NCI-H1436 treated with DMSO at 0.1 percent for 48 hours (cell line): ENCODE results near the gene CACNA1G.

ENCODE experiments used
- DNase-seq: peaks from one replicate; lab custom pipeline; 2025; lab: John Stamatoyannopoulos, UW

Gene CACNA1G

DNA sequence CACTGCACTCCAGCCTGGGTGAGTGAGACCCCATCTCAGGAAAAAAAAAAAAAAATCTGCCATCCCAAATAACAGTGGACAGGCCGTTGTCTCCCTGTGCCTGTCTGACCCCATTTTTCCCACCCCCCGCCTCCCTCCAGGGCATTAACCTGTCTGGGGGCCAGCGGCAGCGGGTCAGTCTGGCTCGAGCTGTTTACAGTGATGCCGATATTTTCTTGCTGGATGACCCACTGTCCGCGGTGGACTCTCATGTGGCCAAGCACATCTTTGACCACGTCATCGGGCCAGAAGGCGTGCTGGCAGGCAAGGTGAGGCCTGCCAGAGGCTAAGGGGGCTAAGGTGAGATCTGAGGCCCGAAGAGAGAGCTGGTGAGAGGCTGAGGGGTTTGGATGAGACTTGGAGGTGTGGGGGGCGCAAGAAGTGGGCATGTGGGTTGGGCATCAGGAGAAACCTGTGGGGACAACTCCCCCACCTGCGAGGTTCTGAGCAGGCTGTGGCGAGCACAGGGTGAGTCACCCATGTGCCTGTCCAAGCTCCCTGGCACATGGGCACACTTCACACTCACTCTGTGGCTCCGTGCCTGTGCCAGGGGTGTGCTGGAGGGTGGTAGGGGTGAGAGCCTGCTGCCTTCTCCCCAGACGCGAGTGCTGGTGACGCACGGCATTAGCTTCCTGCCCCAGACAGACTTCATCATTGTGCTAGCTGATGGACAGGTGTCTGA lies 112.5 kb downstream of the CACNA1G start:
- DNase-seq: no peak

DNA sequence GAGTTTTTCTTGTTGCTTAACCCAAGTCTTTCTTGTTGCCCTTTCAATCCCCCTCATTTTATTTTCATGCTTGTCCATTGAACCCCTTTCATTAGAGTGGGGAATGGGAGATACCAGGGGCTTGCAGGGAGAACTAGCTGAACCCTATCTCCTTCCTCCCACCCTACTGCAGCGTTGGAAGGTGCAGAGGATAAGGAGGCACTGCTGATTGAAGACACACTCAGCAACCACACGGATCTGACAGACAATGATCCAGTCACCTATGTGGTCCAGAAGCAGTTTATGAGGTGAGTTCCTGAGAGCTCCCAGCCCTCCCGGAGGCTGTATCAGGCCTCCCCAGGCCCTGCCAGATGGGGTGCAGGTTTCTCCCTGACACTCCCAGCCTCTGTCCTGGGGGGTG lies 114.7 kb downstream of the CACNA1G start:
- DNase-seq: no peak

DNA sequence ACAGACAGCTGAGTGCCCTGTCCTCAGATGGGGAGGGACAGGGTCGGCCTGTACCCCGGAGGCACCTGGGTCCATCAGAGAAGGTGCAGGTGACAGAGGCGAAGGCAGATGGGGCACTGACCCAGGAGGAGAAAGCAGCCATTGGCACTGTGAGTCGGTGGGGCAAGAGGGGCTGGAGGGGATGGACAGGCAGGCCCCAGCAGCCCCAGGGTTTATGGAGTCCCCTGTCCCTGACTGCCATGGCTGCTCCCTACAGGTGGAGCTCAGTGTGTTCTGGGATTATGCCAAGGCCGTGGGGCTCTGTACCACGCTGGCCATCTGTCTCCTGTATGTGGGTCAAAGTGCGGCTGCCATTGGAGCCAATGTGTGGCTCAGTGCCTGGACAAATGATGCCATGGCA lies 115.1 kb downstream of the CACNA1G start:
- no peak for DNase-seq

DNA sequence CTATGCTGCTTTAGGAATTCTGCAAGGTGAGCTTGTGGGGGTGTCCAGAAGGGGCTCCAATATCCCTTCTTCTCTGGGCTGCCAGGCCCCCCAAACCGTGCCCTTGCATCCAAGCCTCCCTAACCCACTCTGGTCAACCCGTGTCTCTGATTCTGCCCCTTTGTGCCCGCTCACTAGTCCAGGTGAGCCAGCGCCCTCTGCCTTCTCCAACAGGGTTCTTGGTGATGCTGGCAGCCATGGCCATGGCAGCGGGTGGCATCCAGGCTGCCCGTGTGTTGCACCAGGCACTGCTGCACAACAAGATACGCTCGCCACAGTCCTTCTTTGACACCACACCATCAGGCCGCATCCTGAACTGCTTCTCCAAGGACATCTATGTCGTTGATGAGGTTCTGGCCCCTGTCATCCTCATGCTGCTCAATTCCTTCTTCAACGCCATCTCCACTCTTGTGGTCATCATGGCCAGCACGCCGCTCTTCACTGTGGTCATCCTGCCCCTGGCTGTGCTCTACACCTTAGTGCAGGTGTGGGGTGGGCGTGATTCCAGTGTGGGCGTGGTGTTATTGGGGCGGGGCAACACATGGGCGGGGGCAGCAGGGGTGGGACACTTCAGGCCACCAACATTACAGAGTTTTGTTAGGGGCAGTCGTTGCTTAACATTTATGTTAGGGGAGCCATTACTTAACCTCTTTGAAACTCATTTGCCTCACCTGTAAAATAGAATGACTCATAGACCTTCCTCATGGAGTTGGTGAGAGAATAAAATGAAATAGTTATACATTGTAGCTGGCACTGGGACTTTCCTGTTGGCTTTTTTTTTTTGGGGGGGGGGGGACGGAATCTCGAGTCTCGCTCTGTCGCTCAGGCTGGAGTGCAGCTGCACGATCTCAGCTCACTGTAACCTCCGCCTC lies 115.8 kb downstream of the CACNA1G start:
- DNase-seq: no peak
